ENCODE measurements around the gene PLRG1.

- TF ChIP-seq CTCF (IDR thresholded peaks at IDR 0.05) (no peak), POLR2A (IDR thresholded peaks at IDR 0.05) (no peak), EP300 (IDR thresholded peaks at IDR 0.05) (no peak)
These were observed 4.5 kb downstream of the PLRG1 start for GRCh38 chr4:154545689-154546088.
